IPS-18c (cell line): ENCODE results near the gene NAXD.

Source experiments
- H3K4me3 ChIP-seq: 2 replicates; pipeline ENCODE4 v1.7.0; 2013; ENCODE audit warnings: low read depth, mild to moderate bottlenecking, low read length, moderate library complexity; ENCODE audit not compliant: insufficient read depth
- H3K9me3 ChIP-seq: one replicate; pipeline ENCODE4 v1.6.1; 2013; ENCODE audit warnings: mild to moderate bottlenecking, low read length, moderate library complexity; ENCODE audit not compliant: control insufficient read depth, insufficient read depth

Gene NAXD

DNA sequence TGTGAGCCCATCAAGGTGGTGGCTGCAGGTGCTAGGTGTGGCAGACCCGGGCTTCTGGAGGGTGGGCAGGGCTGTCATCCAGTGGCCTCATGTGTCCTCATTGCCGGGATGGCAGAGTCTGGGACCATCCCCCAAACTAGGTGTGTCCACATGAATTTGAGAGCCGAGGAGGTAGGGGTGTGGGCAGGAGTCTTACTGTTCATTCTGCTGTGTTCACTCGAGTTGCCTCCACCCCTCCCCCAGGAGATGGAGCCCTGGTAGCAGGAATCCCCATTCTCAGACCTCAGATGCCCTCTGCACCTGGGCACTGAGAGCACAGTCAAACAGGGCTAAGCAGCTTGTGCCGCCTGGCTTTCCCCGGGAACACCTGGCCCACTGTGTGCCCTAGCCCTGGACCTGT lies 22.4 kb downstream of the NAXD start:
- no peaks in the 10 kb centered on the region for H3K9me3 ChIP-seq

GRCh38 chr13:110638257-110638656 lies 22.9 kb downstream of the NAXD start:
- H3K9me3 ChIP-seq: no peaks in the 10 kb centered on the region
- H3K4me3 ChIP-seq: no peak overlapping the region

More for the DNA sequence above, 22.4 kb downstream of the NAXD start:
- no peak overlapping the region for H3K4me3 ChIP-seq

- no peak overlapping the region for H3K4me3 ChIP-seq
- H3K9me3 ChIP-seq: no peaks in the 10 kb centered on the region
Measured at GRCh38 chr13:110638814-110639806, 23.8 kb downstream of the NAXD start.

- no peak overlapping the region for H3K4me3 ChIP-seq
- no peaks in the 10 kb centered on the region for H3K9me3 ChIP-seq
Measured at GRCh38 chr13:110639935-110640334, 24.6 kb downstream of the NAXD start.

GRCh38 chr13:110640591-110641029 lies 25.3 kb downstream of the NAXD start:
- H3K4me3 ChIP-seq: no peak overlapping the region
- H3K9me3 ChIP-seq: no peaks in the 10 kb centered on the region

DNA sequence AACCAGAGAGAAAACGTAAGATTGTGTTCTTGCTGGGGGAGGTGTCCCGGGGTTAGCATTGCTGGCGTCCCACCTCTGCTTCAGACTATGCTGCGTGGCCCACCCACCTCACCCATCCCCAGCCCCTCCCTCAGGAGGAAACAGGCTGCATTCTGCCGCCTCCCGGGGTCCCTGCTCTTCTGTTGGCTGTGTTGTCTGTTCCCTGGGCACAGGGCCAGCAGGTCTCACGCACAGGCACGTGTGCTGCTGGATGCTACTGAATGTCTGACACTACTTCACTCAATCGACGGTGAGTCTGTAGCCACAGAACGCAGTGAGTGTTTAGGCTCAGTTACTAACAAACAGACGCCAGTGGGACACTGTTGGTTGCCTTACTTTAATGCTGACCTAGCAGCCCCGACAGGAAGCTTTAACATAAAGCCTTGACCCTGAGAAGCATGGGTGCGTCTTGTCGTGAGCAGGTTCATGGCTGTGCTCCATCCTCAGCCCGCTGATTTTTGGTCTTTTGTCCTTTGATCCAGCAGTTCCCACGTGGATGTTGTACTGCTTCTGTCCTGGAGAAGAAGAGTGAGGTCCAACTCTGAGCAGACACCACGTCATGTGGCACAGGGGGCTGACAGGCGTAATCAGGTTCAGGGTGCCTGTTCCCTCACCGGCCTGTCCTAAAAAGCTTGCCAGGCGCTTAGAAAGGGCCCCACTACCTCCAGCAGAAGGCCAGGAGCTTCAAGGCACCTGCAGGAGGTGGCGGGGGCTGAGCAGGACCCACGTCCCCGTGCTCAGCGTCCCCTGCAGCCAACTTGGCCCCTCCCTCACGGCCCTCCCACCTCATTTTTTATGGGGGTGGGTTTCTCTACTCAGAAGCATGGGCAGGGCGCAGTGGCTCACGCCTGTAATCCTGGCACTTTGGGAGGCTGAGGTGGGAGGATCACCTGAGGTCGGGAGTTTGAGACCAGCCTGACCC lies 26.0 kb downstream of the NAXD start:
- no peaks in the 10 kb centered on the region for H3K9me3 ChIP-seq
- no peak overlapping the region for H3K4me3 ChIP-seq

- no peaks in the 10 kb centered on the region for H3K9me3 ChIP-seq
- H3K4me3 ChIP-seq: no peak overlapping the region
Measured at GRCh38 chr13:110642291-110642981, 27.1 kb downstream of the NAXD start.

DNA sequence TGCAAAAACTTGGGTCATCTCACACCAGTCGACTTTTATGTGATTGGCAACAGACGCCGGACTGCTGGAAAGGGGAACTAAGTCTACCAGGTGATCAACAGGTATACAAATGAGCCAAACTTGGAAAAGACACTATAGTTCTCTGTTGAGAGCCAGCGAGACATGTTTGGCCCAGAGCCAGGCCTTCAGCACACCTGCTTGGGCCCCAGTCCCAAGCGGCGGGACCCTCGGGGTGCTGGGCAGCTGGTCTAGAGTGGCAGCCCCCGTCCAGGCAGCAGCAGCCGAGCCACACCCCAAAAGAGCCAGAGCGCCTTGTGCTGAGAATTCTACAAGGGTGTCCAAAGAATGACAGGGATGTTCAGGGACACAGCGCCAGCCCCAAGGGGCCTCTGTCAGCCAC lies 28.0 kb downstream of the NAXD start:
- H3K9me3 ChIP-seq: no peaks in the 10 kb centered on the region
- no peak overlapping the region for H3K4me3 ChIP-seq

DNA sequence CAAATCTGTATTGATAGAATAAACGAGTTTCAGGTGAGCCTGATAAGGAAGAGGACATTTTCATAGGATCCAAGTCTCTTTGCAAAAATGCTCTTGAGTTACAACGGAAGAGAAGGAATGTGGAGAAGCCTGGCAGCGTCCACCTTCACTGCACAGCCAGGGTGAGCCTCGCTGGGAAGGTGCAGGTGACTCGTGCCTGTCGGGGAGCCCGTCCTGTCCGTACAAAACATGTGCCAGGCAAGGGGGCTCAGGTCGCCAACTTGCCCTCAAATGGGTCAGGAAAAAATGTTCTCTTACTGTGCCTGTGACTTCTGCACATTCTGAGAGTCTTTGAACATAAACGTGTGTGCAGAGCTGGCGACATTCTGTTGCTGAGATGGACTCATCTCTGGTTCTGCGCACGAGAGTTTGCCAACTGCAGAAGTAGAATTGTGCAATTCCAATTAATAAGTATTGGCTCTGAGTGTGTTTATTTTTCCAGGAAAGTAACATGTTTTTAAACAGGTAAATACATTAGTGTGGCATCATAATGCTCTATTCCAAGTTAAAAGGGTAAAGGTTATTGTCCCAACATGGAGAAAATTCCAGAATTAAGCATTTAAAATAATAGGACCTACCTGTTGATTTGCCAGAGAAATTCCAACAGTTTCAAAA lies 28.6 kb downstream of the NAXD start:
- Histone ChIP-seq H3K9me3 (no peaks in the 10 kb centered on the region), H3K4me3 (no peak overlapping the region)

DNA sequence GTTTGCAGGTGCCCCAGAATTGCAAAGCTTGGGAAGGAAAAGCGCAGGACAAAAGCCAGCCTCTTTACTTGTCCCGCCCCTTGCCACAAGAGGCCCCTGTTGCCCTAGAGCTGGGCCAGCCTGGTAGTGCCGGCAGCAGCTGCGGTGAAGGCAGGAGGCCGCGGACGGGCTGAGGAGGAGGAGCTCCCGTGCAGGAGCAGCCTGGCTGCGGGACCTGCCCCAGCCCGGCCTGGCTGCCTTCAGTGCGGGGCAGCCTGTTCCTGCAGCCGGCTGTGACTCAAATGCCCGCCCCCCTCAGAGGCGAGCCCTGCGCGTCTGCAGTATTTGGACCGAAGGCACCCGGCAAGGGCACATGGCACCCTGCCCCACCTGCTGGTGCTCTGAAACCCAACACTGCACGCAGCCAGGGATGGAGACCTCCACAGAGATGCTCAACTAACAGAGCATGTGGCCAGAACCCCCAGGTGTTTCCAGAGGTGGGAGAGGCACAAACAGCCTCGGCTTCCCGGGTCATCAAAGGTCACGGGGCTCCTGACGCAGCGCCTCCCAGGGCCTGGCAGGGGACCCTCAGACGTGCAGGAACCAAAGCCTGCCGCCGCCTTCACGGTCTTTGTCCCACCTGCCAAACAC lies 29.7 kb downstream of the NAXD start:
- Histone ChIP-seq H3K4me3 (no peak overlapping the region), H3K9me3 (no peaks in the 10 kb centered on the region)

GRCh38 chr13:110645750-110646149 lies 30.4 kb downstream of the NAXD start:
- no peaks in the 10 kb centered on the region for H3K9me3 ChIP-seq

DNA sequence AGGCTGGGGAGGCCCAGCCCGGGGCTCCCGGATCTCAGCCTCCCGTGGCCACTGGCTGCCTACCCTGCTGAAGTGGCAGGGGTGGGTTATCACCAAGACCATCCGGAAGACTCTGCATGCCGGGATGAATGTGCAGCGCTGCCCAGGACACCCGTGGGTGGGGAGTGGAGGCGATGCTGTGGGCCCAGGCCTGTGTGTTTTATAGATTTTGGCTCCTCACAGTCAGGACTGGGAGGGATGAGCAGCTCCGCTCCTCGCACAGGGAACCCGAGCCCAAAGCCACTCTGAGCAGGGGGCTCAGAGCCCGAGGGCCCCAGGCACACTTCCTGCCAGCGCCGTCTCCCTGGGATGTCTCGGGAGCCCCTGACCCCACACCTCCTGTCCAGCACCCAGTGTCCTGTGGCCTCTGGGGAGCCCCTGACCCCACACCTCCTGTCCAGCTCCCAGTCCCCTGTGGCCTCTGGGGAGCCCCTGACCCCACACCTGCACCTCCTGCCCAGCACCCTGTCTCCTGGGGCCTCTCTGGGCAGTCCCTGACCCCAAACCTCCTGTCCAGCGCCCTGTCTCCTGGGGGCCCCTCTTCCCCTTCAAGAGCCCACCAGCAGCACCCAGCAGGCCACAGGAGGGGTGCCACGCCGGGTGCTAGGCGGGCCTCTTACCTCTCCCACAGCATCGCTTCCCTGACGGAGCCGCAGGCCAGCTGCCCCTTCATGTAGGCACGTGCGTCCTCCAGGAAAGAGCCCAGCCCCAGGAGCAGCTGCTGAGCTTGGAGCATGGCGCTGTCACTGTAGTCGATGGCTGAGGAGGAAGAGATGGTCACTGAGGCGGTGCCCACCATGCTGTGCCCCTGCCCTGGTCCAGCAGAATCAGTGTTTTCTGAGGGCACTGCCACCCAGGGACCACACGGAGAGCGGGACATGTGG lies 31.4 kb downstream of the NAXD start:
- no peak overlapping the region; the same call in 1 of the 2 replicates for H3K4me3 ChIP-seq
- H3K9me3 ChIP-seq: no peaks in the 10 kb centered on the region

More at GRCh38 chr13:110645750-110646149, 30.4 kb downstream of the NAXD start:
- no peak overlapping the region for H3K4me3 ChIP-seq

DNA sequence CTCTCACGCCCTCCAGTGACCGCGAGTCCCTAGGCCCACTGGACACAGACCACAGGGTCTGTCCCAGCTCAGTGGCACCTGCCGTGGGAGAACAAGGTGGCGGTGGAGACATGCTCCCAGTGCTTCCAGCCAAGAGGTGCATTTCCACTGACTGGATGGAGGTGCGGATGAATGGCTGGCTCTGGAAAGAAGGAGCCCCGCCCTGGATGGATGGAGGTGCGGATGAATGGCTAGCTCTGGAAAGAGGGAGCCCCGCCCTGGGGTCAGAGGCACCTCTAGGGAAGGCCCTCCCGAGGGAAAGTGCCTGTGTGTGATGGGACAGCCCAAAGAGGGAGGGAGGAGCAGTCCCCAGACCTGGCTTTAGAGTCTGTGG lies 32.0 kb downstream of the NAXD start:
- Histone ChIP-seq H3K4me3 (no peak overlapping the region; the same call in 1 of the 2 replicates), H3K9me3 (no peaks in the 10 kb centered on the region)

GRCh38 chr13:110648146-110648819 lies 32.9 kb downstream of the NAXD start:
- Histone ChIP-seq H3K9me3 (no peaks in the 10 kb centered on the region), H3K4me3 (no peak overlapping the region)

- Histone ChIP-seq H3K9me3 (no peaks in the 10 kb centered on the region), H3K4me3 (no peak overlapping the region)
Measured at GRCh38 chr13:110648848-110649421, 33.6 kb downstream of the NAXD start.
